ENCODE results near the gene PPTC7. TPM values are rescaled to one million over a fixed set of nuclear protein-coding genes. Genes with fewer than 3 reads are reported as not detected.

PPTC7 gene
- total RNA-seq, 4 donors from 2014 or later = 15.8 to 28.9 (median 22.8) TPM

GRCh38 chr12:110616471-110617115 lies 33.5 kb upstream of the PPTC7 start:
- H3K36me3 ChIP-seq = no peaks in the 10 kb centered on the region
- H3K27ac ChIP-seq = no peak overlapping the region
- H3K4me3 ChIP-seq (replicated peaks in 1 of 3) = no peak overlapping the region
- peaks cover 7 to 8% of the 10 kb centered on the region in 2 donors for H3K4me1 ChIP-seq
- no peaks in the 10 kb centered on the region for H3K9me3 ChIP-seq
- no peaks in the 10 kb centered on the region for H3K27me3 ChIP-seq
- TF ChIP-seq, protein P1, sequence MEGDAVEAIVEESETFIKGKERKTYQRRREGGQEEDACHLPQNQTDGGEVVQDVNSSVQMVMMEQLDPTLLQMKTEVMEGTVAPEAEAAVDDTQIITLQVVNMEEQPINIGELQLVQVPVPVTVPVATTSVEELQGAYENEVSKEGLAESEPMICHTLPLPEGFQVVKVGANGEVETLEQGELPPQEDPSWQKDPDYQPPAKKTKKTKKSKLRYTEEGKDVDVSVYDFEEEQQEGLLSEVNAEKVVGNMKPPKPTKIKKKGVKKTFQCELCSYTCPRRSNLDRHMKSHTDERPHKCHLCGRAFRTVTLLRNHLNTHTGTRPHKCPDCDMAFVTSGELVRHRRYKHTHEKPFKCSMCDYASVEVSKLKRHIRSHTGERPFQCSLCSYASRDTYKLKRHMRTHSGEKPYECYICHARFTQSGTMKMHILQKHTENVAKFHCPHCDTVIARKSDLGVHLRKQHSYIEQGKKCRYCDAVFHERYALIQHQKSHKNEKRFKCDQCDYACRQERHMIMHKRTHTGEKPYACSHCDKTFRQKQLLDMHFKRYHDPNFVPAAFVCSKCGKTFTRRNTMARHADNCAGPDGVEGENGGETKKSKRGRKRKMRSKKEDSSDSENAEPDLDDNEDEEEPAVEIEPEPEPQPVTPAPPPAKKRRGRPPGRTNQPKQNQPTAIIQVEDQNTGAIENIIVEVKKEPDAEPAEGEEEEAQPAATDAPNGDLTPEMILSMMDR (IDR thresholded peaks at IDR 0.05) = no peak
- no peak for TF ChIP-seq POLR2A (IDR thresholded peaks at IDR 0.05)
- intact Hi-C loops (cut with DNase I) = no loop called here
- DNase-seq = no peak
- 92 to 95% methylated on average over 5 of the region's 5 CpGs for WGBS, 2 donors

- Histone ChIP-seq H3K4me3 (replicated peaks in 1 of 3) (no peak overlapping the region), H3K4me1 (peaks cover 7 to 8% of the 10 kb centered on the region in 2 donors), H3K9me3 (no peaks in the 10 kb centered on the region), H3K27me3 (no peaks in the 10 kb centered on the region), H3K36me3 (no peaks in the 10 kb centered on the region), H3K27ac (no peak overlapping the region)
- TF ChIP-seq POLR2A (IDR thresholded peaks at IDR 0.05) = no peak
- TF ChIP-seq, protein P1 (IDR thresholded peaks at IDR 0.05) = no peak
- WGBS, 2 donors = 86% methylated on average over 8 of the region's 8 CpGs
- intact Hi-C loops (cut with DNase I) = no loop called here
- DNase-seq = no peak
Observed at GRCh38 chr12:110615171-110615570, 32.1 kb upstream of the PPTC7 start.

GRCh38 chr12:110613771-110614684 lies 30.9 kb upstream of the PPTC7 start, which contains the start of gene TCTN1:
TSS of gene TCTN1 (plus strand) at chr12:110614129. CDS start at chr12:110614183, 54 bp downstream.
- H3K27ac ChIP-seq = peak within 1 kb of the TSS; percentile 13 to 70 (median 64)
- H3K36me3 ChIP-seq = no peaks in the 10 kb centered on the region
- H3K4me3 ChIP-seq (replicated peaks in 1 of 3) = peak within 1 kb of the TSS; percentile 6 to 77 (median 69)
- no peaks in the 10 kb centered on the region for H3K9me3 ChIP-seq
- WGBS, 2 donors = 2 to 5% methylated on average over 21 to 22 of the region's 60 CpGs
- H3K4me1 ChIP-seq = peaks cover 7 to 8% of the 10 kb centered on the region in 2 donors
- DNase-seq = peak; percentile 97
- intact Hi-C loops (cut with DNase I) = no loop called here
- TF ChIP-seq, protein P1 (IDR thresholded peaks at IDR 0.05) = peak in 1 of 6 experiments; percentile 20
- peak in 1 of 2 donors; percentile 84 for TF ChIP-seq POLR2A (IDR thresholded peaks at IDR 0.05)
- H3K27me3 ChIP-seq = no peaks in the 10 kb centered on the region

DNA sequence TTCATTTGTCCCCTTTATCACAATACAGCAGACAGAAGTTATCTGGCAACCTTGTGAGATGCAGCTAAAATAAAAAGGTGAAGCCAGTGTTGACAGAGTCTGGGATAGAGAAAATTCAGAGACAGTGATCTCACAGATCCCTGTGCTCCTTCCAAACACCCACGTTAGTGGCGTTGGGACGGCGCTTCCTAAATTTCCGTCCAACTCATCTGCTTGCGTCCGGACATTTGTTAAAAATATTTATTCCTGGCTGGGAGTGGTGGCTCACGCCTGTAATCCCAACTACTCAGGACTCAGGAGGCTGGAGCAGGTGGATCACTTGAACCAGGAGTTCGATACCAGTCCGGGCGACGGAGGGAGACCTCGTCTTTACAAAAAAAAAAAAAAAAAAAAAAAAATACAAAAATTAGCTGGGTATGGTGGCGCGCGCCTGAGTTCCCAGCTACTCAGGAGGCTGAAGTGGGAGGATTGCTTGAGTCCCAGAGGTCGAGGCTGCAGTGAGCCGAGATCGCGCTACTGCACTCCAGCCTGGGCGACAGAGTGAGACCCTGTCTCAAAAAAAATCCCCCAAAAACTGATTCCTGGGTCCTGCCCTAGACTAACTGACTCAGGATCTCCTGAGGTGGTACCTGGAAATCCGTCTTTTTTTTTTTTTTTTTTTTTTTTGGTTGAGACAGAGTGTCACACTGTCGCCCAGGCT lies 30.1 kb upstream of the PPTC7 start:
- Histone ChIP-seq H3K4me1 (peaks cover 7 to 8% of the 10 kb centered on the region in 2 donors), H3K4me3 (replicated peaks in 1 of 3) (peak overlapping the region in 2 of 3 donors; percentile 69 to 77), H3K36me3 (no peaks in the 10 kb centered on the region), H3K27ac (peak overlapping the region in 2 of 3 donors; percentile 64 to 68), H3K9me3 (no peaks in the 10 kb centered on the region), H3K27me3 (no peaks in the 10 kb centered on the region)
- DNase-seq = no peak
- TF ChIP-seq, protein P1 (IDR thresholded peaks at IDR 0.05) = no peak
- no peak for TF ChIP-seq POLR2A (IDR thresholded peaks at IDR 0.05)
- 76 to 83% methylated on average over 23 of the region's 23 CpGs for WGBS, 2 donors
- intact Hi-C loops (cut with DNase I) = no loop called here
